ENCODE results near the gene INPPL1. TPM values are rescaled to one million over a fixed set of nuclear protein-coding genes. Genes with fewer than 3 reads are reported as not detected.
A peak's percentile ranks its signal among the peaks of the same experiment; 100 is the strongest.
"Not testable (repeated sequence)": the region's sequence is repeated elsewhere in the genome, so short reads cannot be mapped to it uniquely, and the experiment has no call there.

Gene INPPL1
- total RNA-seq, 4 donors from 2014 or later = 65.8 to 134 (median 92.4) TPM

DNA sequence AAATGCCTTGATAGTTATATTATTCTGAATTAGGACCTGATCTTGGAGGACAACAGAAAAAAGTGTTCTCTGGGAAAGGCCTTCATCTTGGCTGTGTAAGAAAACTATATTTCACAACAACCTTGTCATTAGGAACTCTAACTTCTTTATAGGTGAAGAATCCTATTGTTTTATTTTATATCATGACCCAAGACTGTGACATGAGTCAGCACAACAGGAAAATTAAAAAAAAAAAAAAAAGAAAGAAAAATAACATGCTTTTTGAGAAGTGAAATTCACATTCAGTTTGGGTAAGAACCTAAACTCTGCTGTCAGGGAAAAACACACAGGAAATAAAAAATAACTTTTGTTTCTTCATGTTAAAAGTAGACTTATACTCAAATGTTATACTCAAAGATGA lies 19.7 kb upstream of the INPPL1 start:
- Histone ChIP-seq H3K9me3 (peaks cover 0 to 12% (median 0%) of the 10 kb centered on the region in 3 donors), H3K27ac (no peak overlapping the region), H3K27me3 (no peaks in the 10 kb centered on the region), H3K4me1 (no peaks in the 10 kb centered on the region), H3K4me3 (no peak overlapping the region), H3K36me3 (no peaks in the 10 kb centered on the region)
- ATAC-seq = no peak
- TF ChIP-seq POLR2AphosphoS5 (IDR thresholded peaks at IDR 0.05) = no peak
- TF ChIP-seq EP300 (IDR thresholded peaks at IDR 0.05) = no peak
- TF ChIP-seq CTCF (IDR thresholded peaks at IDR 0.05) = no peak
- TF ChIP-seq POLR2A (IDR thresholded peaks at IDR 0.05) = no peak

DNA sequence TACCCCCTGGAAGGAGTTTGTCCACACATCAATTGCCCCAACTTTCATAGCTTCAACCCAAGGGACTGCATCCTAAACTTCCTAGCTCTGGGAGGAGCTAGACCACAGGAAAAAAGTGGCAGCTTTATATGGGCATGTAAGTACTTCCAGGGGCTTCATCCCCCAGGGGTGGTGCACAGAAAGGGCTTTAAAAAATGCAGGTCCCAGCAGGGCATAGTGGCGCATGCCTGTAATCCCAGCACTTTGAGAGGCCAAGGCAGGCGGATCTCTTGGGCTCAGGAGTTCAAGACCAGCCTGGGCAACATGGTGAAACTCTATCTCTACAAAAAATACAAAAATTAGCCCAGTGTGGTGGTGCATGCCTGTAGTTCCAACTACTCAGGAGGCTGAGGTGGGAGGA lies 17.8 kb upstream of the INPPL1 start:
- 100% methylated on average over 1 of the region's 2 CpGs; no CpG with 5 or more reads in 1 of the 2 donors for WGBS, 2 donors (ENCODE audit: low coverage in 1 of 2)
- peaks cover 0 to 19% (median 0%) of the 10 kb centered on the region in 3 donors for H3K9me3 ChIP-seq
- not testable (repeated sequence) for H3K27ac ChIP-seq, ATAC-seq, H3K27me3 ChIP-seq, H3K4me3 ChIP-seq, H3K36me3 ChIP-seq, H3K4me1 ChIP-seq

DNA sequence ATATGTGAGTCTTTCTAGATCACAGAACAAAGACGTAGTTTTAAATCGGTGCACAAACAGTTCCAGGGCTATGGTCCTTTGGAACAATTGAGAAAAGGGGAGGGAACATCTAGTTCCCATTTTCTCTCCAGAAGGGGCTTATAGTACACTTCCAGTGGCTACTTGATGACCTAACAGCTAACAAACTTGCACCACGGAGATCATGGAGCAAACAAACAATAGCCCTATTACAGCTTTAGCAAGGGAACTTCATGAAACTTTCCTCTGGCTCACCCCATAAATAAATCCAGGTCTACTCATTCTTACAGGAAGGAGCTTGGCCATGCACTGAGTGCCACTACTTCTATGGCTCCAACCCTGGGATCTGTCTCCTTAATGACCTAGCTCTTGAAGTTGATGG lies 16.3 kb upstream of the INPPL1 start:
- H3K9me3 ChIP-seq = peaks cover 0 to 19% (median 0%) of the 10 kb centered on the region in 3 donors
- H3K36me3 ChIP-seq = no peaks in the 10 kb centered on the region
- H3K4me3 ChIP-seq = no peak overlapping the region
- H3K4me1 ChIP-seq = no peaks in the 10 kb centered on the region
- H3K27me3 ChIP-seq = no peaks in the 10 kb centered on the region
- H3K27ac ChIP-seq = no peak overlapping the region
- ATAC-seq = no peak
- 60 to 76% methylated on average over 1 to 3 of the region's 3 CpGs for WGBS, 2 donors (ENCODE audit: low coverage in 1 of 2)
- TF ChIP-seq EP300 (IDR thresholded peaks at IDR 0.05) = no peak
- no peak for TF ChIP-seq CTCF (IDR thresholded peaks at IDR 0.05)
- no peak for TF ChIP-seq POLR2A (IDR thresholded peaks at IDR 0.05)
- no peak for TF ChIP-seq POLR2AphosphoS5 (IDR thresholded peaks at IDR 0.05)

DNA sequence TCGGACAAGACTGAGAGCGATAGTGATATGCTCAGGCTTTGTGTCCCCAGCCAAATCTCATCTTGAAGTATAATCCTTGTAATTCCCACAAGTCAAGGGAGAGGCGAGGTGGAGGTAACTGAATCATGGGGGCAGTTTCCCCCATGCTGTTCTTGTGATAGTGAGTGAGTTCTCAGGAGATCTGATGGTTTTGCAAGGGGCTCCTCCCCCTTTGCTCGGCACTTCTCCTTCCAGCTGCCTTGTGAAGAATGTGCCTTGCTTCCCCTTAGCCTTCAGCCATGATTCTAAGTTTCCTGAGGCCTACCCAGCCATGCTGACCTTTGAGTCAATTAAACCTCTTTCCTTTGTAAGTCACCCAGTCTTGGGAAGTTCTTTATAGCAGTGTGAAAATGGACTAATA lies 15.5 kb upstream of the INPPL1 start:
- WGBS, 2 donors (ENCODE audit: low coverage in 1 of 2) = 35 to 71% methylated on average over 2 to 4 of the region's 4 CpGs
- no peaks in the 10 kb centered on the region for H3K36me3 ChIP-seq
- TF ChIP-seq CTCF (IDR thresholded peaks at IDR 0.05) (no peak), EP300 (IDR thresholded peaks at IDR 0.05) (no peak), POLR2AphosphoS5 (IDR thresholded peaks at IDR 0.05) (no peak), POLR2A (IDR thresholded peaks at IDR 0.05) (no peak)

DNA sequence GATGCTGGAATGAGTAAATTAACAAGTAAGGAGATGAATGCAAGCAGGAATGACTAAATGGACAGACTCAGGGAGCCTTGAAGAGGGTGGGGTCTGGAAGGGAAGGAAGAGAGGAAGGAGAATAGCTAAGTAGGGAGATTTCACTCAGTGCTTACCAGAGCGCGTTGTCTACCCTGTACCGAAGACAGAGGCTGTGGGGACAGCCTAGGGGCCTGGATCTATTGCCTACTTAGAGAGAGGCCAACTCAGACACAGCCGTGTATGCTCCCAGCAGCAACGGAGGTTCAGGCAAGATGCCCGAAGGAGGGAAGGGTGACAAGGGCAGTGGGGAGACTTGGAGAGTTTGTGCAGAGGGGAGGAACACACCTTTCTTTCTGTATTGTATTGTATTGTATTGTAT lies 7.9 kb upstream of the INPPL1 start, which contains the start of gene FOLR2:
Gene FOLR2 (plus strand): TSS at position 157 of the 400 bp plus-strand sequence. CDS start 1,791 bp downstream, outside the sequence.
- H3K9me3 ChIP-seq = no peaks in the 10 kb centered on the region
- peak within 1 kb of the TSS in 1 of 2 donors; percentile 18 for H3K4me3 ChIP-seq
- H3K4me1 ChIP-seq = no peaks in the 10 kb centered on the region
- H3K36me3 ChIP-seq = no peaks in the 10 kb centered on the region
- H3K27me3 ChIP-seq = peaks cover 17% of the 10 kb centered on the region
- ATAC-seq = peak; percentile 53
- TF ChIP-seq EP300 (IDR thresholded peaks at IDR 0.05) = no peak
- H3K27ac ChIP-seq = peak within 1 kb of the TSS in 1 of 4 donors; percentile 3
- 83% methylated on average over 6 of the region's 6 CpGs for WGBS, 2 donors (ENCODE audit: low coverage in 1 of 2)

More for the DNA sequence above, 15.5 kb upstream of the INPPL1 start:
- H3K4me1 ChIP-seq = no peaks in the 10 kb centered on the region
- no peak overlapping the region for H3K4me3 ChIP-seq
- H3K27me3 ChIP-seq = no peaks in the 10 kb centered on the region
- peaks cover 0 to 19% (median 0%) of the 10 kb centered on the region in 3 donors for H3K9me3 ChIP-seq
- ATAC-seq = no peak
- no peak overlapping the region for H3K27ac ChIP-seq

- Histone ChIP-seq H3K4me3 (no peak overlapping the region), H3K27ac (peak overlapping the region in 1 of 4 donors; percentile 39), H3K4me1 (peaks cover 0 to 10% (median 3%) of the 10 kb centered on the region in 3 donors), H3K27me3 (peaks cover 17% of the 10 kb centered on the region), H3K9me3 (no peaks in the 10 kb centered on the region), H3K36me3 (no peaks in the 10 kb centered on the region)
- WGBS, 2 donors (ENCODE audit: low coverage in 1 of 2) = 38 to 69% methylated on average over 2 of the region's 2 CpGs
- ATAC-seq = no peak
- TF ChIP-seq CTCF (IDR thresholded peaks at IDR 0.05) (no peak), EP300 (IDR thresholded peaks at IDR 0.05) (no peak), POLR2AphosphoS5 (IDR thresholded peaks at IDR 0.05) (no peak), POLR2A (IDR thresholded peaks at IDR 0.05) (no peak)
These were observed 6.7 kb upstream of the INPPL1 start for GRCh38 chr11:72217841-72218240.

Measured in gastroesophageal sphincter (tissue), 4 donors.